Epithelial cell of proximal tubule (primary cell): ENCODE results near the gene CNGA4. TPM values are rescaled to one million over a fixed set of nuclear protein-coding genes. Genes with fewer than 3 reads are reported as not detected.

Source experiments
- DNase-seq: peaks from one replicate; pipeline ENCODE4 v3.0.0-alpha.2; 2011; ENCODE audit warnings: low read depth
- H3K4me3 ChIP-seq: 2 replicates; pipeline ENCODE4 v1.5.1; 2011; ENCODE audit warnings: low read depth, mild to moderate bottlenecking, low read length
- CTCF ChIP-seq: conservative IDR thresholded peaks from 2 replicates; pipeline ENCODE4 v1.5.1; 2012; ENCODE audit warnings: low read depth, mild to moderate bottlenecking, low read length
- total RNA-seq: library from RNA; depleted of rRNA; stranded (reverse); fragments of >200 nt; gene quantifications from 2 replicates; pipeline ENCODE4 v1.2.3, GENCODE V29; 2015

Gene CNGA4
- total RNA-seq, 1 donor from 2014 or later = not detected

- peak within 1 kb of the TSS; percentile 83 for H3K4me3 ChIP-seq
- DNase-seq = peak; percentile 95
- TF ChIP-seq CTCF = no peak
Observed at GRCh38 chr11:6234387-6235107, 4.3 kb upstream of the CNGA4 start, which contains the start of gene FHIP1B. FHIP1B (minus strand) TSS chr11:6234636; CDS start chr11:6224516, 10,120 bp downstream.

GRCh38 chr11:6237266-6237665 lies 1.6 kb upstream of the CNGA4 start:
- no peak for DNase-seq
- no peak for TF ChIP-seq CTCF
- H3K4me3 ChIP-seq = no peak overlapping the region

- DNase-seq = no peak
- no peak overlapping the region for H3K4me3 ChIP-seq
- TF ChIP-seq CTCF = no peak
Observed at GRCh38 chr11:6237761-6238302, 1.1 kb upstream of the CNGA4 start.

- no peak for TF ChIP-seq CTCF
- H3K4me3 ChIP-seq = no peak overlapping the region
- DNase-seq = no peak
Observed at GRCh38 chr11:6240139-6240538, 1.2 kb downstream of the CNGA4 start.

GRCh38 chr11:6240781-6241180 lies 1.9 kb downstream of the CNGA4 start:
- TF ChIP-seq CTCF = no peak
- DNase-seq = no peak
- H3K4me3 ChIP-seq = no peak overlapping the region

- TF ChIP-seq CTCF = no peak
Observed at GRCh38 chr11:6241316-6241715, 2.4 kb downstream of the CNGA4 start.

GRCh38 chr11:6245536-6245935 lies 6.6 kb downstream of the CNGA4 start:
- DNase-seq = no peak
- H3K4me3 ChIP-seq = no peak overlapping the region
- TF ChIP-seq CTCF = no peak

More at GRCh38 chr11:6241316-6241715, 2.4 kb downstream of the CNGA4 start:
- no peak overlapping the region for H3K4me3 ChIP-seq
- DNase-seq = no peak
